GM12878 (cell line): ENCODE results near the gene STK11. TPM values are rescaled to one million over a fixed set of nuclear protein-coding genes. Genes with fewer than 3 reads are reported as not detected.
A peak's percentile ranks its signal among the peaks of the same experiment; 100 is the strongest.

Experiments
- ATF7 ChIP-seq: fragments of 450-650 bp; IDR thresholded peaks from 2 replicates; pipeline ENCODE4 v1.6.1; 2016; ENCODE audit warnings: low read depth, mild to moderate bottlenecking
- BCL11A ChIP-seq: IDR thresholded peaks from 2 replicates; pipeline ENCODE4 v1.6.1; 2011; ENCODE audit warnings: low read depth, low read length
- BCL3 ChIP-seq: IDR thresholded peaks from 2 replicates; pipeline ENCODE4 v1.6.1; 2011; ENCODE audit warnings: borderline replicate concordance, low read depth, mild to moderate bottlenecking, moderate library complexity, low read length; ENCODE audit not compliant: insufficient read depth, poor library complexity, severe bottlenecking
- CBX3 ChIP-seq: fragments of 200-600 bp; sonication (generic); IDR thresholded peaks from 2 replicates; pipeline ENCODE4 v1.6.1; 2016; ENCODE audit warnings: low read depth, borderline replicate concordance
- CHD1 ChIP-seq: IDR thresholded peaks from 2 replicates; pipeline ENCODE4 v1.6.1; 2012; ENCODE audit warnings: low read depth, low read length, improper control_type of control experiment
- ETV6 ChIP-seq, 2 experiments: fragments of 450-650 bp in 1 of 2; IDR thresholded peaks in 1 of 2; conservative IDR thresholded peaks in 1 of 2; 2 replicates each; pipeline ENCODE4 v1.6.1; 2014; ENCODE audit warnings: antibody characterized with exemption in 1 of 2, borderline replicate concordance in 1 of 2, low read depth in 1 of 2, mild to moderate bottlenecking in 1 of 2, moderate library complexity in 1 of 2
- FOXK2 ChIP-seq: fragments of 450-650 bp; IDR thresholded peaks from 2 replicates; pipeline ENCODE4 v1.6.1; 2017; ENCODE audit warnings: mild to moderate bottlenecking, moderate library complexity
- FOXM1 ChIP-seq: IDR thresholded peaks from 2 replicates; pipeline ENCODE4 v1.6.1; 2012; ENCODE audit warnings: low read depth, mild to moderate bottlenecking, inconsistent platforms, low read length, moderate library complexity
- HDAC6 ChIP-seq: fragments of 200-600 bp; sonication (generic); IDR thresholded peaks from one replicate; pipeline ENCODE4 v1.8.0; 2017; ENCODE audit warnings: antibody characterized with exemption; ENCODE audit not compliant: unreplicated experiment
- HDGF ChIP-seq: fragments of 450-650 bp; IDR thresholded peaks from 2 replicates; pipeline ENCODE4 v1.6.1; 2016; ENCODE audit warnings: antibody characterized with exemption
- IKZF1 ChIP-seq: fragments of 450-650 bp; conservative IDR thresholded peaks from 2 replicates; pipeline ENCODE4 v1.6.1; 2017; ENCODE audit warnings: antibody characterized with exemption, mild to moderate bottlenecking
- IRF5 ChIP-seq: fragments of 450-650 bp; IDR thresholded peaks from 2 replicates; pipeline ENCODE4 v1.6.1; 2017; ENCODE audit warnings: borderline replicate concordance
- JUNB ChIP-seq: IDR thresholded peaks from 2 replicates; pipeline ENCODE4 v1.6.1; 2016; ENCODE audit warnings: antibody characterized with exemption, mild to moderate bottlenecking
- KDM1A ChIP-seq: fragments of 200-600 bp; sonication (generic); IDR thresholded peaks from 2 replicates; pipeline ENCODE4 v1.6.1; 2016; ENCODE audit warnings: borderline replicate concordance
- MEF2A ChIP-seq: IDR thresholded peaks from 2 replicates; pipeline ENCODE4 v1.6.1; 2011; ENCODE audit warnings: low read depth, mild to moderate bottlenecking, low read length, moderate library complexity; ENCODE audit not compliant: insufficient read depth
- NBN ChIP-seq: fragments of 450-650 bp; IDR thresholded peaks from 2 replicates; pipeline ENCODE4 v1.6.1; 2016
- POU2F2 ChIP-seq: IDR thresholded peaks from 3 replicates; pipeline ENCODE4 v1.6.1; 2011; ENCODE audit warnings: low read depth, mild to moderate bottlenecking, low read length, borderline replicate concordance
- RCOR1 ChIP-seq: conservative IDR thresholded peaks from 2 replicates; pipeline ENCODE4 v1.6.1; 2012; ENCODE audit warnings: low read depth, low read length, improper control_type of control experiment
- RFX5 ChIP-seq: IDR thresholded peaks from 2 replicates; pipeline ENCODE4 v1.6.1; 2011; ENCODE audit warnings: low read depth, low read length, improper control_type of control experiment
- SIN3A ChIP-seq: IDR thresholded peaks from 2 replicates; pipeline ENCODE4 v1.6.1; 2012; ENCODE audit warnings: low read depth, low read length, improper control_type of control experiment
- SMAD1 ChIP-seq: fragments of 450-650 bp; IDR thresholded peaks from 2 replicates; pipeline ENCODE4 v1.6.1; 2018; ENCODE audit warnings: mild to moderate bottlenecking, low read depth; ENCODE audit not compliant: partially characterized antibody
- SP1 ChIP-seq: IDR thresholded peaks from one replicate; pipeline ENCODE4 v1.6.1; 2011; ENCODE audit warnings: low read depth, low read length
- ZNF24 ChIP-seq: fragments of 450-650 bp; IDR thresholded peaks from 2 replicates; pipeline ENCODE4 v1.6.1; 2017; ENCODE audit warnings: antibody characterized with exemption, mild to moderate bottlenecking
- ZSCAN29 ChIP-seq: fragments of 450-650 bp; IDR thresholded peaks from 2 replicates; pipeline ENCODE4 v1.6.1; 2017; ENCODE audit warnings: mild to moderate bottlenecking, moderate library complexity
- polyA plus RNA-seq, 11 experiments: library from polyadenylated mRNA; depleted of rRNA in 4 of 11; unstranded in 6 of 11; stranded (reverse) in 5 of 11; fragments of >200 nt; fragmentation: Nextera tagmentation in 4 of 11; fragmentation: Illumina TruSeq in 1 of 11; extraction: Ambion mirVana in 4 of 11; extraction: Trizol in 1 of 11; gene quantifications; 1 replicate in 1 of 11; 2 replicates in 10 of 11; pipeline versions ENCODE4 v1.2.1 to v1.2.3, GENCODE V29; 2011 to 2016; ENCODE audit warnings: inconsistent platforms in 2 of 11, missing spikeins in 2 of 11, low read depth in 1 of 11
- total RNA-seq, 4 experiments: library from RNA; depleted of rRNA in 3 of 4; stranded (reverse); fragments of >200 nt in 3 of 4; fragmentation: Illumina TruSeq in 1 of 4; extraction: Trizol in 1 of 4; gene quantifications; 2 replicates each; pipeline versions ENCODE4 v1.2.1 to v1.2.3, GENCODE V29; 2013 to 2021
- TF ChIP-seq, protein P1 (sequence below): fragments of 150-350 bp; IDR thresholded peaks from 2 replicates; pipeline ENCODE4 v1.6.1; 2014; ENCODE audit warnings: mild to moderate bottlenecking, low read depth, low read length
- TF ChIP-seq, protein P2 (sequence below), 3 experiments: IDR thresholded peaks in 2 of 3; conservative IDR thresholded peaks in 1 of 3; 2 replicates each; pipeline ENCODE4 v1.5.1; 2011; ENCODE audit warnings: low read depth in 3 of 3, low read length in 3 of 3, mild to moderate bottlenecking in 3 of 3, control low read depth in 2 of 3, moderate library complexity in 2 of 3, inconsistent platforms in 1 of 3, mixed read lengths in 1 of 3; ENCODE audit not compliant: control insufficient read depth in 2 of 3, insufficient read depth in 1 of 3; ENCODE audit errors: extremely low read depth in 1 of 3

STK11 gene
- total and polyA plus RNA-seq, 10 of the 15 experiments (the other 5 are each of a cell fraction or from before 2014, with no cell fraction given) = 0.33 to 71.0 (median 23.8) TPM

DNA sequence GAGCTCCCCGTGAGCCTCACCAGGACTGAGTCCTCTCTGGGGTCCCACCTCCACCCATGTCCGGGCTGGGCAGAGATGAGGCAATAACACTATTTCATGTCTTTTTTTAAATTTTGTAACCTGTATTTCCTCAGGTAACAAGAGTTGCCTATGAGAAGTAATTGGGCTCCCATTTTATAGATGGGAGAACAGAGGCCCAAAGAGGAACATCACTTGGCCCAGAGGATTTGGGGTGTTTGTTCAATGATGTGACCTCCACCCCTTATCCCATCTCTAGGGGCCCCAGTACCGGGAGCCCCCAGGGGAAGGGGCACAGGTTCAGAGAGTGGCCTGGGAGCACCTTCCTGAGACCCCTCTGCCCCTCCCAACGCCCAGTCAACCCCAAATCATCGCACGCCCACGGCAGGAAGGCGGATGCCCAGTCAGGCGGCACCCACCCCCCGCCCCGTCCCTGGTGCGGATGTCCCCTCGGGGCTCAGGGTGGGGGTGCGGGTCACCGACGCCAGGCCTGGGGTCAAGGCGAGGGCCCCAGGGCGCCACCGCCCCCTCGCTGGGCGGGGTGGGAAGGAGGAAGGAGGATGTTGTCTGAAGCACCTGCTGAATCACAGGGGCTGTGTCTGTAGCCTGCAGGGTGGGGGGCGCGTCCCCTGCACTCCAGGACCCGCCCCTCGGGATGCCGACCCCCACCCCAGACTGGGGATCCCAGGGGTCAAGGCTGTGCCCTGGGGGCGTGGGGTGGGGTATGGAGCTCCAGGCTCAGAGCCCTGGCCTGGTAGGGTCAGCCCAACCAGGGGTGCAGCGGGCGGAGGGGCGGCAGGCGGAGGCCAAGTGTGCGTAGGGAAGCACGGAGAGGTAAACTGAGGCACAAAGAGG is 54.5 kb downstream of the STK11 start (continued):
- TF ChIP-seq IRF5 (no peak), ZNF24 (no peak), NBN (peak; percentile 36; the same call in 1 of the 2 replicates), SMAD1 (no peak), POU2F2 (no peak), MEF2A (no peak), ETV6 (conservative IDR thresholded peaks at IDR 0.05 in 1 of 2, IDR thresholded peaks at IDR 0.05 in 1 of 2; ENCODE audit: borderline replicate concordance in 1 of 2, low read depth in 1 of 2) (0 out of 4 replicates have a peak, but pooled peaks of 1 of the 2 experiments have one; percentile 40), RCOR1 (no peak), IKZF1 (peak; percentile 38; the same call in 1 of the 2 replicates), CBX3 (no peak), FOXK2 (no peak), BCL3 (peak; percentile 44), SP1 (no peak), ATF7 (no peak), HDGF (0 out of 2 replicates have a peak, but pooled peaks have one; percentile 47), BCL11A (no peak), FOXM1 (no peak), CHD1 (no peak), RFX5 (no peak), SIN3A (no peak), JUNB (no peak), ZSCAN29 (no peak), HDAC6 (no peak), KDM1A (no peak)
- TF ChIP-seq, protein P1, sequence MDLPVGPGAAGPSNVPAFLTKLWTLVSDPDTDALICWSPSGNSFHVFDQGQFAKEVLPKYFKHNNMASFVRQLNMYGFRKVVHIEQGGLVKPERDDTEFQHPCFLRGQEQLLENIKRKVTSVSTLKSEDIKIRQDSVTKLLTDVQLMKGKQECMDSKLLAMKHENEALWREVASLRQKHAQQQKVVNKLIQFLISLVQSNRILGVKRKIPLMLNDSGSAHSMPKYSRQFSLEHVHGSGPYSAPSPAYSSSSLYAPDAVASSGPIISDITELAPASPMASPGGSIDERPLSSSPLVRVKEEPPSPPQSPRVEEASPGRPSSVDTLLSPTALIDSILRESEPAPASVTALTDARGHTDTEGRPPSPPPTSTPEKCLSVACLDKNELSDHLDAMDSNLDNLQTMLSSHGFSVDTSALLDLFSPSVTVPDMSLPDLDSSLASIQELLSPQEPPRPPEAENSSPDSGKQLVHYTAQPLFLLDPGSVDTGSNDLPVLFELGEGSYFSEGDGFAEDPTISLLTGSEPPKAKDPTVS = no peak
- TF ChIP-seq, protein P2, sequence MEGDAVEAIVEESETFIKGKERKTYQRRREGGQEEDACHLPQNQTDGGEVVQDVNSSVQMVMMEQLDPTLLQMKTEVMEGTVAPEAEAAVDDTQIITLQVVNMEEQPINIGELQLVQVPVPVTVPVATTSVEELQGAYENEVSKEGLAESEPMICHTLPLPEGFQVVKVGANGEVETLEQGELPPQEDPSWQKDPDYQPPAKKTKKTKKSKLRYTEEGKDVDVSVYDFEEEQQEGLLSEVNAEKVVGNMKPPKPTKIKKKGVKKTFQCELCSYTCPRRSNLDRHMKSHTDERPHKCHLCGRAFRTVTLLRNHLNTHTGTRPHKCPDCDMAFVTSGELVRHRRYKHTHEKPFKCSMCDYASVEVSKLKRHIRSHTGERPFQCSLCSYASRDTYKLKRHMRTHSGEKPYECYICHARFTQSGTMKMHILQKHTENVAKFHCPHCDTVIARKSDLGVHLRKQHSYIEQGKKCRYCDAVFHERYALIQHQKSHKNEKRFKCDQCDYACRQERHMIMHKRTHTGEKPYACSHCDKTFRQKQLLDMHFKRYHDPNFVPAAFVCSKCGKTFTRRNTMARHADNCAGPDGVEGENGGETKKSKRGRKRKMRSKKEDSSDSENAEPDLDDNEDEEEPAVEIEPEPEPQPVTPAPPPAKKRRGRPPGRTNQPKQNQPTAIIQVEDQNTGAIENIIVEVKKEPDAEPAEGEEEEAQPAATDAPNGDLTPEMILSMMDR (IDR thresholded peaks at IDR 0.05 in 2 of 3, conservative IDR thresholded peaks at IDR 0.05 in 1 of 3; ENCODE audit: control insufficient read depth in 2 of 3, extremely low read depth in 1 of 3, insufficient read depth in 1 of 3, low read depth in 3 of 3, low read length in 3 of 3) = no peak
